ENCODE measurements around the gene RUNDC3A.

RUNDC3A gene

DNA sequence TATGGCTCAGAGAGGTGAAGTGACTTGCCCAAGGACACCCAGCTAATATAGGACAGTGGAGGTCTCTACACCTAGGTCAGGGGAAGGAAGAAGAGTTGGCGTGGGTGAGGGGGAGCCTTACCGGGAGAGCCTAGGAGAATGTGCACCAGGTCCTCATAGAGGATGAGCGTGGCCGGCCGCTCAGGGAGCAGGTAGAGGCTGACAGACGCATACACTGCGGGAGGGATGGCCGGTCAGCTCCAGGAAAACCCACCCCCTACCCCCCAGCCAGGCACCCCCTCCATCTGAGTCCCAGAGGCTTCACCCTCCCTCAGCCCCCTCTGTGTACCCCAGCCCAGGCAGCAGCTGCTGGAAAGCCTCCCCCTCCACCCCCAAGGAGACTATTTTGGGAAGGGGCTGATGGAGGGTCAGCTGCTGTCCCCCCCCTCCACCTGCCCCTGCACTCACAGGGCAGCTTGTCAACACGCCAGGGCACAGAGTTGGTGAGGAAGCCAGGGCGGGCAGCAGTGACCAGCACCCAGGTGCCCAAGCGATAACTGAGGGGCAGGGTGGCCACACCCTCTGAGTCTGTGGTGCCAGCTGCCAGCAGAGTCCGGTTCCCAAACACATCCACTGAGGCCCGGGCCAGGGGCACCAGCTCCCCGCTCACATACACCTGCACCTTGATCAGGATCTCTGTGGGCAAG is 51.2 kb downstream of the RUNDC3A start:
- Histone ChIP-seq H3K4me2 (ENCODE audit: low read length) (no peak overlapping the region), H3K27me3 (ENCODE audit: low read depth, low read length) (no peaks in the 10 kb centered on the region), H3K79me2 (ENCODE audit: low read length) (no peaks in the 10 kb centered on the region), H4K20me1 (ENCODE audit: insufficient read depth, low read length) (no peaks in the 10 kb centered on the region), H3K36me3 (replicated peaks; ENCODE audit: low read depth, low read length) (no peaks in the 10 kb centered on the region), H3K4me3 (ENCODE audit: low read length) (no peak overlapping the region), H2AFZ (ENCODE audit: low read depth, low read length) (no peak overlapping the region), H3K9ac (ENCODE audit: low read length) (no peak overlapping the region), H3K4me1 (ENCODE audit: low read length) (peaks cover 12% of the 10 kb centered on the region), H3K27ac (ENCODE audit: low read length) (no peak overlapping the region), H3K9me3 (ENCODE audit: insufficient read depth, low read length) (no peaks in the 10 kb centered on the region)
- TF ChIP-seq, protein P1, sequence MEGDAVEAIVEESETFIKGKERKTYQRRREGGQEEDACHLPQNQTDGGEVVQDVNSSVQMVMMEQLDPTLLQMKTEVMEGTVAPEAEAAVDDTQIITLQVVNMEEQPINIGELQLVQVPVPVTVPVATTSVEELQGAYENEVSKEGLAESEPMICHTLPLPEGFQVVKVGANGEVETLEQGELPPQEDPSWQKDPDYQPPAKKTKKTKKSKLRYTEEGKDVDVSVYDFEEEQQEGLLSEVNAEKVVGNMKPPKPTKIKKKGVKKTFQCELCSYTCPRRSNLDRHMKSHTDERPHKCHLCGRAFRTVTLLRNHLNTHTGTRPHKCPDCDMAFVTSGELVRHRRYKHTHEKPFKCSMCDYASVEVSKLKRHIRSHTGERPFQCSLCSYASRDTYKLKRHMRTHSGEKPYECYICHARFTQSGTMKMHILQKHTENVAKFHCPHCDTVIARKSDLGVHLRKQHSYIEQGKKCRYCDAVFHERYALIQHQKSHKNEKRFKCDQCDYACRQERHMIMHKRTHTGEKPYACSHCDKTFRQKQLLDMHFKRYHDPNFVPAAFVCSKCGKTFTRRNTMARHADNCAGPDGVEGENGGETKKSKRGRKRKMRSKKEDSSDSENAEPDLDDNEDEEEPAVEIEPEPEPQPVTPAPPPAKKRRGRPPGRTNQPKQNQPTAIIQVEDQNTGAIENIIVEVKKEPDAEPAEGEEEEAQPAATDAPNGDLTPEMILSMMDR (IDR thresholded peaks at IDR 0.05; ENCODE audit: low read depth, low read length): no peak
- TF ChIP-seq EZH2phosphoT487 (IDR thresholded peaks at IDR 0.05; ENCODE audit: low read depth): no peak

DNA sequence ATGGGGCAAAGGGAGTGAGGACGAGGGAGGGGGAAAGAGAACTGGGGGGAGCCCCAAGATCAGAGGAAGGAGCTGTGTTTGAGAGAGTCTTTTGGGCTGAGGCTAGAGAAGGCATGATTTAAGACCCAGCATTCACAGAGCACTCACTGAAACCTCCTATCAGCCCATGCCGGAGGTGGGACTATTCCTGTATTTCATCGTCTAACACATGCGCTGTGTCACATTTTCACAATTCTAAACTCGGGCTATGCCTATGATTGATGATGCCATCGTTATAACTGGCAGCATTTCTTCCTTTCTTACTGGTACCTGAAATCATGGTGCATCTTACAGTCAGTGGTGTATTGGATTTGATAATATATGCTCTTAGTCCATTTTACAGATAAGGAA is 51.7 kb downstream of the RUNDC3A start:
- Histone ChIP-seq H4K20me1 (ENCODE audit: insufficient read depth, low read length) (no peaks in the 10 kb centered on the region), H3K27ac (ENCODE audit: low read length) (no peak overlapping the region)

DNA sequence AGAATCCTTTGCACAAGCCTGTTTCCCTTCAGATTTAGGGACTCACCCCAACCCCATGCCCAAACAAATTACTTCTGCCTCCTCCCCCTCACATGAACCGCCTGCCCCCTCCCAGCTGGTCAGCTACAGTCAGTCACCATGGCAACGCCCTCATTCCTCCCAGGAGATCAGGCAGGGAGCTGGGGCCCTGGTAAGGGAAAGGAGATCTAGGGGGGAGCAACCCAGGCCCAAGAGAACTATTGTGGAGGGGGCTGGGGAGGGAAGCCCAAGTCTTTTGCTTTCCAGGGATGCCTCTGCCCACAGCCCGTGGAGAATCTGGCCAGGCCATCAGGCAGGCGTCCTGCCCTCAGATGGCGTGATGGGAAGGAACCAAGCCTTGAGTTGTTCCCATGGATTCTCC is 52.4 kb downstream of the RUNDC3A start:
- TF ChIP-seq EZH2phosphoT487 (IDR thresholded peaks at IDR 0.05; ENCODE audit: low read depth): no peak
- TF ChIP-seq, protein P1 (IDR thresholded peaks at IDR 0.05; ENCODE audit: low read depth, low read length): no peak
- Histone ChIP-seq H2AFZ (ENCODE audit: low read depth, low read length) (no peak overlapping the region), H3K4me1 (ENCODE audit: low read length) (peaks cover 7% of the 10 kb centered on the region), H3K27me3 (ENCODE audit: low read depth, low read length) (0 out of 2 replicates have a peak, but pooled peaks cover 5% of the 10 kb centered on the region), H3K4me3 (ENCODE audit: low read length) (no peak overlapping the region), H3K4me2 (ENCODE audit: low read length) (no peak overlapping the region), H3K36me3 (replicated peaks; ENCODE audit: low read depth, low read length) (no peaks in the 10 kb centered on the region), H4K20me1 (ENCODE audit: insufficient read depth, low read length) (no peaks in the 10 kb centered on the region), H3K79me2 (ENCODE audit: low read length) (no peaks in the 10 kb centered on the region), H3K9ac (ENCODE audit: low read length) (no peak overlapping the region), H3K9me3 (ENCODE audit: insufficient read depth, low read length) (no peaks in the 10 kb centered on the region), H3K27ac (ENCODE audit: low read length) (no peak overlapping the region)

More for the DNA sequence above, 51.7 kb downstream of the RUNDC3A start:
- Histone ChIP-seq H3K9me3 (ENCODE audit: insufficient read depth, low read length) (no peaks in the 10 kb centered on the region), H3K4me3 (ENCODE audit: low read length) (no peak overlapping the region), H3K36me3 (replicated peaks; ENCODE audit: low read depth, low read length) (no peaks in the 10 kb centered on the region), H3K4me1 (ENCODE audit: low read length) (peaks cover 8% of the 10 kb centered on the region), H3K9ac (ENCODE audit: low read length) (no peak overlapping the region), H3K79me2 (ENCODE audit: low read length) (no peaks in the 10 kb centered on the region), H2AFZ (ENCODE audit: low read depth, low read length) (no peak overlapping the region), H3K27me3 (ENCODE audit: low read depth, low read length) (no peaks in the 10 kb centered on the region), H3K4me2 (ENCODE audit: low read length) (no peak overlapping the region)
- TF ChIP-seq, protein P1 (IDR thresholded peaks at IDR 0.05; ENCODE audit: low read depth, low read length): no peak
- no peak for TF ChIP-seq EZH2phosphoT487 (IDR thresholded peaks at IDR 0.05; ENCODE audit: low read depth)

DNA sequence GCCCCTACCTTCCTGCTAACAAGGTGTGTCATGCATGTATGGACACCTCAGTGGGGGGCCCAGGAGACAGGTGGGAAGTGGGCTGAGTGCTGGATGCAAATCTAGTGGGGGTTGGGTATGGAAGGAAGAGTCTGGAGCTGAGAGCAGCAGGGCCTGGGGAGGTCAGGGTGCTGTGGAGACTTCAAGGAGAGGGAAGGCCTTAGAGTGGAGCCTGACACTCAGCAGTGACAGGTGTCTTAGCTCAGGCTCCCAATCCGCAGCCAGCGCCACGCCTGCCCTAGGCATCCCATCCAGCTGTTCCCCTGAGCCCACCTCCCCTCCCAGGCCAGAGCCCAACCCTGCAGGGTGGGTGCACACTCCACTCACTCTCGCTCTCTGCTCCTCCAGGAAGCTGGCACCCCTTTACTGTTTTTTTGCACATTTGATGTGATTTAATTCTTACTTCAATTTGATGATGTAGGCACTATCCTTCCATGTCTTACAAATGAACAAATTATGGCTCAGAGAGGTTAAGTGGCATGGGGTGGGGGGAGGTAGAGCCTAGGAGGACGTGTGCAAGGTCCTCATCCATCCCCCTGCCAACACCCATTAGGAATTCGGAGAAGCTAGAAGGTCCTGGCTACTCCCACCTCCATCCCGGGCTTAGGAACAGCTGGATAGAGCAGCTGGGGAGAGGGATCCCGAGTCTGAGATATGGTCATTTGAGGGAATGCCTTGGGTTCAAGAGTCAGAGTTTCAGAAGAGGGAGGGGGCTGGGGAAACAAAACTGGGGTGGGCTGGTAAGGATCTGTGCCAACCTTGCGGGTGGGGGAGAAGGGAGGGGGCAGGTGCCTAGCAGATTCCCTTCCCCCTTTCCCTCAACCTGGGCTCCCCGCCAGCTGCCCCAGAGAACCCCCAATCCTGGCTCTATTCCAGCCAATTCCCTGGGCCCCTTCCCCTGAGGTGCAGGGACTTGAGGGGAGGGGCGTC is 53.2 kb downstream of the RUNDC3A start:
- H3K36me3 ChIP-seq (replicated peaks; ENCODE audit: low read depth, low read length): no peaks in the 10 kb centered on the region
- no peak overlapping the region for H3K9ac ChIP-seq (ENCODE audit: low read length)
- peaks cover 12% of the 10 kb centered on the region; the same call in 1 of the 2 replicates for H3K27me3 ChIP-seq (ENCODE audit: low read depth, low read length)
- no peak overlapping the region for H3K27ac ChIP-seq (ENCODE audit: low read length)
- no peaks in the 10 kb centered on the region for H4K20me1 ChIP-seq (ENCODE audit: insufficient read depth, low read length)
- H3K4me2 ChIP-seq (ENCODE audit: low read length): no peak overlapping the region
- TF ChIP-seq EZH2phosphoT487 (IDR thresholded peaks at IDR 0.05; ENCODE audit: low read depth): no peak
- TF ChIP-seq, protein P1 (IDR thresholded peaks at IDR 0.05; ENCODE audit: low read depth, low read length): no peak
- no peaks in the 10 kb centered on the region for H3K79me2 ChIP-seq (ENCODE audit: low read length)
- H3K9me3 ChIP-seq (ENCODE audit: insufficient read depth, low read length): no peaks in the 10 kb centered on the region
- H3K4me3 ChIP-seq (ENCODE audit: low read length): no peak overlapping the region
- no peak overlapping the region for H2AFZ ChIP-seq (ENCODE audit: low read depth, low read length)
- peaks cover 7% of the 10 kb centered on the region for H3K4me1 ChIP-seq (ENCODE audit: low read length)

All from OCI-LY3 (cell line).